ENCODE data around the gene CNIH2. TPM values are rescaled to one million over a fixed set of nuclear protein-coding genes. Genes with fewer than 3 reads are reported as not detected.

The CNIH2 gene
- total and polyA plus RNA-seq, 2 experiments from 2014 or later, result 2.1 to 8.9 TPM

- H3K4me1 ChIP-seq (ENCODE audit: low read depth), result peaks cover 15% of the 10 kb centered on the region
- H3K27me3 ChIP-seq, result no peaks in the 10 kb centered on the region
- no peak overlapping the region for H3K4me3 ChIP-seq
- no peaks in the 10 kb centered on the region for H3K9me3 ChIP-seq (ENCODE audit: low read depth)
- H3K27ac ChIP-seq, result no peak overlapping the region
- no peak for DNase-seq (ENCODE audit: low read depth in 1 of 2, low spot score in 1 of 2)
- no peaks in the 10 kb centered on the region for H3K36me3 ChIP-seq
- no peak for TF ChIP-seq CTCF (IDR thresholded peaks at IDR 0.05; ENCODE audit: low read depth, low read length)
Measured at GRCh38 chr11:66333220-66333877, 55.4 kb downstream of the CNIH2 start.

Other genes with a start within 250 kb of the CNIH2 start
- 25.5 and 38.6 TPM in 2 replicates for gene GAL3ST3, start 229.0 kb upstream of the CNIH2 start, total RNA-seq
- 14.8 and 22.3 TPM in 2 replicates for gene GAL3ST3, start 229.0 kb upstream of the CNIH2 start, polyA plus RNA-seq
- 196 and 210 TPM in 2 replicates for gene SF3B2, start 225.8 kb upstream of the CNIH2 start, total RNA-seq
- 184 and 189 TPM in 2 replicates for gene SF3B2, start 225.8 kb upstream of the CNIH2 start, polyA plus RNA-seq
- gene PACS1, start 207.9 kb upstream of the CNIH2 start, total RNA-seq, result 62.1 and 62.6 TPM in 2 replicates
- gene PACS1, start 207.9 kb upstream of the CNIH2 start, polyA plus RNA-seq, result 61.6 and 97.8 TPM in 2 replicates
- 29.7 and 33.9 TPM in 2 replicates for gene KLC2, start 20.5 kb upstream of the CNIH2 start, total RNA-seq
- 41.6 and 46.4 TPM in 2 replicates for gene KLC2, start 20.5 kb upstream of the CNIH2 start, polyA plus RNA-seq
- 103 and 135 TPM in 2 replicates for gene RAB1B, start 9.5 kb upstream of the CNIH2 start, total RNA-seq
- 17.3 and 21.0 TPM in 2 replicates for gene RAB1B, start 9.5 kb upstream of the CNIH2 start, polyA plus RNA-seq
- gene YIF1A, start 11.0 kb downstream of the CNIH2 start, total RNA-seq, result 68.2 and 121 TPM in 2 replicates
- gene YIF1A, start 11.0 kb downstream of the CNIH2 start, polyA plus RNA-seq, result 116 and 147 TPM in 2 replicates
- 2.6 and 3.5 TPM in 2 replicates for gene TMEM151A, start 13.7 kb downstream of the CNIH2 start, total RNA-seq
- 0.87 and 2.0 TPM in 2 replicates for gene TMEM151A, start 13.7 kb downstream of the CNIH2 start, polyA plus RNA-seq
- 7.9 and 11.4 TPM in 2 replicates for gene CD248, start 38.9 kb downstream of the CNIH2 start, total RNA-seq
- 20.2 and 31.2 TPM in 2 replicates for gene CD248, start 38.9 kb downstream of the CNIH2 start, polyA plus RNA-seq
- gene RIN1, start 58.3 kb downstream of the CNIH2 start, total RNA-seq, result 4.9 and 9.4 TPM in 2 replicates
- gene RIN1, start 58.3 kb downstream of the CNIH2 start, polyA plus RNA-seq, result 1.9 and 4.8 TPM in 2 replicates
- 29.3 and 33.2 TPM in 2 replicates for gene BRMS1, start 66.9 kb downstream of the CNIH2 start, total RNA-seq
- 33.8 and 37.3 TPM in 2 replicates for gene BRMS1, start 66.9 kb downstream of the CNIH2 start, polyA plus RNA-seq
- 138 and 194 TPM in 2 replicates for gene B4GAT1, start 69.5 kb downstream of the CNIH2 start, total RNA-seq
- 129 and 174 TPM in 2 replicates for gene B4GAT1, start 69.5 kb downstream of the CNIH2 start, polyA plus RNA-seq
- gene SLC29A2, start 93.6 kb downstream of the CNIH2 start, total RNA-seq, result 30.2 and 36.8 TPM in 2 replicates
- gene SLC29A2, start 93.6 kb downstream of the CNIH2 start, polyA plus RNA-seq, result 32.6 and 50.2 TPM in 2 replicates
- gene NPAS4, start 142.9 kb downstream of the CNIH2 start, total RNA-seq, result 1.2 TPM in 2 replicates
- gene NPAS4, start 142.9 kb downstream of the CNIH2 start, polyA plus RNA-seq, result 1.5 TPM in 1 of 2 replicates, not detected in the other
- 48.4 and 70.3 TPM in 2 replicates for gene MRPL11, start 160.7 kb downstream of the CNIH2 start, total RNA-seq
- 64.1 and 75.8 TPM in 2 replicates for gene MRPL11, start 160.7 kb downstream of the CNIH2 start, polyA plus RNA-seq
- gene PELI3, start 188.7 kb downstream of the CNIH2 start, total RNA-seq, result 19.9 and 30.9 TPM in 2 replicates
- gene PELI3, start 188.7 kb downstream of the CNIH2 start, polyA plus RNA-seq, result 16.4 and 20.5 TPM in 2 replicates
- 21.9 and 60.7 TPM in 2 replicates for gene DPP3, start 202.3 kb downstream of the CNIH2 start, total RNA-seq
- 20.8 and 44.9 TPM in 2 replicates for gene DPP3, start 202.3 kb downstream of the CNIH2 start, polyA plus RNA-seq
- 100 and 106 TPM in 2 replicates for gene BBS1, start 232.5 kb downstream of the CNIH2 start, total RNA-seq
- gene BBS1, start 232.5 kb downstream of the CNIH2 start, polyA plus RNA-seq, result 59.7 and 62.7 TPM in 2 replicates